Measurements from ENCODE around the gene SYNGR4.

DNA sequence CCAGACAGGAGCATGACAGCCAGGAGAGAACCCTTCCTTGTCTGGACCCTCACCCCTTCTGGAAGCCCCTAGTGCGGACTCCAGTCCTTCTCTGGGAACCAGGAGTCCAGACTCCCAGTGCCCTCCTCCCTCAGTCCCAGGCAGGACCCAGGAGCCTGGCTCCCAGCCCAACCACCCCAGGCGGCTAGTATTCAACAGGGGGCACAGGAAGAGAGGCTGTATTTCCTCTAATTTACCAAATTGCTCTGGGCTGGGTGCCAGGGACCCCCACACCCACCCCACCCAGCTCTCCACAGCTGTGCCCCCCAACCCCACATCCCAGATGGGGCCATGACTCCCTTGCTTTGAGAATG, 32.6 kb downstream of the SYNGR4 start:
- TF ChIP-seq, protein P1, sequence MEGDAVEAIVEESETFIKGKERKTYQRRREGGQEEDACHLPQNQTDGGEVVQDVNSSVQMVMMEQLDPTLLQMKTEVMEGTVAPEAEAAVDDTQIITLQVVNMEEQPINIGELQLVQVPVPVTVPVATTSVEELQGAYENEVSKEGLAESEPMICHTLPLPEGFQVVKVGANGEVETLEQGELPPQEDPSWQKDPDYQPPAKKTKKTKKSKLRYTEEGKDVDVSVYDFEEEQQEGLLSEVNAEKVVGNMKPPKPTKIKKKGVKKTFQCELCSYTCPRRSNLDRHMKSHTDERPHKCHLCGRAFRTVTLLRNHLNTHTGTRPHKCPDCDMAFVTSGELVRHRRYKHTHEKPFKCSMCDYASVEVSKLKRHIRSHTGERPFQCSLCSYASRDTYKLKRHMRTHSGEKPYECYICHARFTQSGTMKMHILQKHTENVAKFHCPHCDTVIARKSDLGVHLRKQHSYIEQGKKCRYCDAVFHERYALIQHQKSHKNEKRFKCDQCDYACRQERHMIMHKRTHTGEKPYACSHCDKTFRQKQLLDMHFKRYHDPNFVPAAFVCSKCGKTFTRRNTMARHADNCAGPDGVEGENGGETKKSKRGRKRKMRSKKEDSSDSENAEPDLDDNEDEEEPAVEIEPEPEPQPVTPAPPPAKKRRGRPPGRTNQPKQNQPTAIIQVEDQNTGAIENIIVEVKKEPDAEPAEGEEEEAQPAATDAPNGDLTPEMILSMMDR (IDR thresholded peaks at IDR 0.05), result no peak
- TF ChIP-seq POLR2AphosphoS5 (IDR thresholded peaks at IDR 0.05) (no peak), POLR2A (IDR thresholded peaks at IDR 0.05) (no peak), EP300 (IDR thresholded peaks at IDR 0.05) (no peak)

Data from upper lobe of left lung (tissue), 4 donors.